ENCODE results near the gene BICC1. TPM values are rescaled to one million over a fixed set of nuclear protein-coding genes. Genes with fewer than 3 reads are reported as not detected.

Gene BICC1
- total RNA-seq, 4 donors from 2014 or later = 4.7 to 29.7 (median 18.0) TPM

DNA sequence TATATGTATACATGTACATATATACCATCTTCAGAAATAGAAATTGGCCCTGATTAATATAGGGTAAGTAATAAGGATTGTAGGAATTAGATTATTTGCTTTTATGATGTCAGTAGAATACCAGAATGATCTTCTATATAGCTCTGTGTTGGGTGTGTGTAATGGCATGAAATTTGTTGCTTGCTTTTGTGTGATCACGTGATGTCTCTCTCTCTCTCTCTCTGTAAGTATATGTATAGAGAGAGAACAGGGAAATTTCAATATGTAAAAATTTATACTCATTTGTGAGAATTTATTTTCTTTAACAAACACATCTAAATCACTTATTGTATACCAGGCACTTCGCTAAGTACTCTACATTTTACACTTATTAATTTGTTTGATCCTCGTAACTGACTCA lies 272.7 kb downstream of the BICC1 start:
- H3K27me3 ChIP-seq = no peaks in the 10 kb centered on the region
- in situ Hi-C loops (cut with MboI; ENCODE audit: low sequenced_read_pairs in 4 of 4) (loop anchor here in 3 of 4 donors (10.0 to 25.0 kb wide), 3 partner anchors 169 to 827 kb away; no protein-coding TSS in a partner anchor), intact Hi-C loops (cut with DNase I; ENCODE audit: low total_unique reads) (no loop called here)
- no peaks in the 10 kb centered on the region for H3K36me3 ChIP-seq
- H3K9me3 ChIP-seq = no peaks in the 10 kb centered on the region
- no peak for DNase-seq
- no peak for ATAC-seq
- H3K4me1 ChIP-seq = peaks cover 10% of the 10 kb centered on the region in 2 donors
- H3K27ac ChIP-seq = no peak overlapping the region
- no peak overlapping the region for H3K4me3 ChIP-seq
- TF ChIP-seq, protein P1, sequence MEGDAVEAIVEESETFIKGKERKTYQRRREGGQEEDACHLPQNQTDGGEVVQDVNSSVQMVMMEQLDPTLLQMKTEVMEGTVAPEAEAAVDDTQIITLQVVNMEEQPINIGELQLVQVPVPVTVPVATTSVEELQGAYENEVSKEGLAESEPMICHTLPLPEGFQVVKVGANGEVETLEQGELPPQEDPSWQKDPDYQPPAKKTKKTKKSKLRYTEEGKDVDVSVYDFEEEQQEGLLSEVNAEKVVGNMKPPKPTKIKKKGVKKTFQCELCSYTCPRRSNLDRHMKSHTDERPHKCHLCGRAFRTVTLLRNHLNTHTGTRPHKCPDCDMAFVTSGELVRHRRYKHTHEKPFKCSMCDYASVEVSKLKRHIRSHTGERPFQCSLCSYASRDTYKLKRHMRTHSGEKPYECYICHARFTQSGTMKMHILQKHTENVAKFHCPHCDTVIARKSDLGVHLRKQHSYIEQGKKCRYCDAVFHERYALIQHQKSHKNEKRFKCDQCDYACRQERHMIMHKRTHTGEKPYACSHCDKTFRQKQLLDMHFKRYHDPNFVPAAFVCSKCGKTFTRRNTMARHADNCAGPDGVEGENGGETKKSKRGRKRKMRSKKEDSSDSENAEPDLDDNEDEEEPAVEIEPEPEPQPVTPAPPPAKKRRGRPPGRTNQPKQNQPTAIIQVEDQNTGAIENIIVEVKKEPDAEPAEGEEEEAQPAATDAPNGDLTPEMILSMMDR (IDR thresholded peaks at IDR 0.05 in 4 of 5, conservative IDR thresholded peaks at IDR 0.05 in 1 of 5) = no peak
- TF ChIP-seq POLR2A (IDR thresholded peaks at IDR 0.05) = no peak

- no peak for ATAC-seq
These were observed 278.5 kb downstream of the BICC1 start for GRCh38 chr10:58791137-58791536.

DNA sequence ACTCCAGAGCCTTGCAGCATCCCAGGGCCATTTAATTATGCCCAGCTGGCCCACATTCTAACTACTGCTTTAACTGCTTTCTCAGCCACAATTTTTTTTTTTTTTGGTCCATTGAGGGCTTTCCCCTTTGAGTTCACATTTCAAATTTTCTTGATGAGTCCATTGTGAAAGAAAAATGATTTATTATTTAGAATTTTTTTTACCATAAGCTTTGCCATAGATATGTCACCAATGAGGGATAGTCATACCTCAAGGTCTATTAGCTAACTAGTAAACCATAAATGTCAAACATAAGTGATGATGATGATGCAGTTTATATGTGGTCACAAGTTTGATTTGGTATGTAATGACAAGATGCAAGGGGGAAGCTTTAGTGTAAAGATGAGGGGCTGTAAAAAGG lies 282.9 kb downstream of the BICC1 start:
- no peak for ATAC-seq
- no peak overlapping the region for H3K4me3 ChIP-seq
- DNase-seq = no peak
- no peaks in the 10 kb centered on the region for H3K36me3 ChIP-seq
- H3K9me3 ChIP-seq = no peaks in the 10 kb centered on the region
- no peak overlapping the region for H3K27ac ChIP-seq
- peaks cover 0 to 4% of the 10 kb centered on the region in 2 donors for H3K4me1 ChIP-seq
- intact Hi-C loops (cut with DNase I; ENCODE audit: low total_unique reads) = no loop called here
- no peaks in the 10 kb centered on the region for H3K27me3 ChIP-seq
- in situ Hi-C loops (cut with MboI; ENCODE audit: low sequenced_read_pairs in 4 of 4) = loop anchor here in 2 of 4 donors (25.0 kb wide), 2 partner anchors 442 to 817 kb away; no protein-coding TSS in a partner anchor
- TF ChIP-seq, protein P1 (IDR thresholded peaks at IDR 0.05 in 4 of 5, conservative IDR thresholded peaks at IDR 0.05 in 1 of 5) = no peak
- TF ChIP-seq POLR2A (IDR thresholded peaks at IDR 0.05) = no peak

More at GRCh38 chr10:58791137-58791536, 278.5 kb downstream of the BICC1 start:
- DNase-seq = no peak
- Histone ChIP-seq H3K4me1 (peaks cover 0 to 4% of the 10 kb centered on the region in 2 donors), H3K27me3 (no peaks in the 10 kb centered on the region), H3K27ac (peak overlapping the region in 3 of 4 donors; percentile 8 to 44 (median 23)), H3K4me3 (no peak overlapping the region), H3K9me3 (no peaks in the 10 kb centered on the region), H3K36me3 (no peaks in the 10 kb centered on the region)
- in situ Hi-C loops (cut with MboI; ENCODE audit: low sequenced_read_pairs in 4 of 4) (loop anchor here in 2 of 4 donors (25.0 kb wide), 2 partner anchors 446 to 821 kb away; no protein-coding TSS in a partner anchor), intact Hi-C loops (cut with DNase I; ENCODE audit: low total_unique reads) (no loop called here)
- TF ChIP-seq, protein P1 (IDR thresholded peaks at IDR 0.05 in 4 of 5, conservative IDR thresholded peaks at IDR 0.05 in 1 of 5) = no peak
- no peak for TF ChIP-seq POLR2A (IDR thresholded peaks at IDR 0.05)

DNA sequence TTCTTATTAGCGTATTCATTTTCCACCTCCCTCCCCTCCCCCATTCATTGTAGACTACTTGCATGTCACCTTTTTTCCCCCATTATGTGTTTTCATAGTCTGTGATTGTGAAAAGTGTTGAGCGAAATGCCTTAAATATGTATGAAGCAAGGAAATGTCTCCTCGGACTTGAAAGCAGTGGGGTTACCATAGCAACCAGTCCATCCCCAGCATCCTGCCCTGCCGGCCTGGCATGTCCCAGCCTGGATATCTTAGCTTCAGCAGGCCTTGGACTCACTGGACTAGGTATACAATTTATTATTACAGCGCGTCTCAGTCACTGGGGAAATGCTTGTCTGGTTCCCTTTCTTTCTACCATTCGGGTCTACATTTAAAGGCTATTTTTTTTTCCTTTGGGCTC lies 283.6 kb downstream of the BICC1 start:
- no peak for DNase-seq
- TF ChIP-seq, protein P1 (IDR thresholded peaks at IDR 0.05 in 4 of 5, conservative IDR thresholded peaks at IDR 0.05 in 1 of 5) = no peak
- no peak for TF ChIP-seq POLR2A (IDR thresholded peaks at IDR 0.05)
- Histone ChIP-seq H3K27me3 (no peaks in the 10 kb centered on the region), H3K36me3 (no peaks in the 10 kb centered on the region), H3K4me3 (no peak overlapping the region), H3K4me1 (peaks cover 0 to 4% of the 10 kb centered on the region in 2 donors), H3K27ac (no peak overlapping the region), H3K9me3 (no peaks in the 10 kb centered on the region)
- in situ Hi-C loops (cut with MboI; ENCODE audit: low sequenced_read_pairs in 4 of 4) (loop anchor here in 2 of 4 donors (25.0 kb wide), 2 partner anchors 441 to 816 kb away; no protein-coding TSS in a partner anchor), intact Hi-C loops (cut with DNase I; ENCODE audit: low total_unique reads) (no loop called here)
- ATAC-seq = no peak
